KMS-11 (cell line): ENCODE measurements around the gene LRFN2.

Experiments
- H2AFZ ChIP-seq: fragments of 200-600 bp; sonication (generic); 2 replicates; pipeline ENCODE4 v1.6.1; 2016; ENCODE audit warnings: antibody characterized with exemption, mixed run types, low read depth
- H3K27ac ChIP-seq: fragments of 200-600 bp; sonication (generic); 2 replicates; pipeline ENCODE4 v1.6.1; 2016; ENCODE audit warnings: mild to moderate bottlenecking, mixed run types
- H3K27me3 ChIP-seq: fragments of 200-600 bp; sonication (generic); 2 replicates; pipeline ENCODE4 v1.6.1; 2017; ENCODE audit warnings: mild to moderate bottlenecking, low read depth, mixed run types, moderate library complexity; ENCODE audit not compliant: insufficient read depth
- H3K36me3 ChIP-seq: fragments of 200-600 bp; sonication (generic); 2 replicates; pipeline ENCODE4 v1.6.1; 2017; ENCODE audit warnings: mild to moderate bottlenecking, mixed run types; ENCODE audit not compliant: insufficient read depth
- H3K4me1 ChIP-seq: fragments of 200-600 bp; sonication (generic); 2 replicates; pipeline ENCODE4 v1.6.1; 2016; ENCODE audit warnings: mild to moderate bottlenecking, low read depth, mixed run types; ENCODE audit not compliant: poor library complexity, severe bottlenecking
- H3K4me2 ChIP-seq: fragments of 200-600 bp; sonication (generic); 2 replicates; pipeline ENCODE4 v1.7.0; 2016; ENCODE audit warnings: mild to moderate bottlenecking, mixed run types
- H3K4me3 ChIP-seq: fragments of 200-600 bp; sonication (generic); IDR thresholded peaks from 2 replicates; pipeline ENCODE4 v1.6.1; 2017; ENCODE audit warnings: low read depth, low read length, mixed read lengths; ENCODE audit not compliant: insufficient read depth
- H3K79me2 ChIP-seq: fragments of 200-600 bp; sonication (generic); 2 replicates; pipeline ENCODE4 v1.6.1; 2016; ENCODE audit warnings: low read depth, mixed run types; ENCODE audit not compliant: insufficient read depth
- H3K9ac ChIP-seq: fragments of 200-600 bp; sonication (generic); 2 replicates; pipeline ENCODE4 v1.6.1; 2016; ENCODE audit warnings: mild to moderate bottlenecking, mixed run types
- H4K20me1 ChIP-seq: fragments of 200-600 bp; sonication (generic); 2 replicates; pipeline ENCODE4 v1.6.1; 2016; ENCODE audit warnings: mild to moderate bottlenecking, mixed run types; ENCODE audit not compliant: insufficient read depth
- CTCF ChIP-seq: fragments of 200-600 bp; sonication (generic); conservative IDR thresholded peaks from 2 replicates; pipeline ENCODE4 v1.6.1; 2017; ENCODE audit warnings: low read depth, mild to moderate bottlenecking, antibody characterized with exemption, low read length, moderate library complexity, mixed read lengths

LRFN2 gene

DNA sequence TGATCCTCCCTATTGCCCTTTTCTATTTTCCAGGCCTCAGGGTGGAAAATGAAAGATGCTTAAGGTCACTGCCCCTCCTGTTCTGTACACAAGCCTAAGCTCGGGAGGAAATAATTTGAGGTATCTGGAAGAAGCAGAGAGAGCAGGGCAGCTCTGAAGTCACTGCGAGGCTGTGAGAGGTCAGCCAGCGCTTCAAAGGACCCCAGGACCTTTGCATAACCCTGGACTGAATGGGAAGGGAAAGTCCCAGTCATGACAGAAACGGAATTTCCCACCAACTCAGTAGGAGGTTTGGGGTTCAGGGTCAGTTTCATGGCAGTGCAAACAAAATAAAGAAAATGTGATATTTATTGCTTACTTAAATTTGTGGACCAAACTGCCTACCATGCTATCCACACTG lies 58.1 kb downstream of the LRFN2 start:
- Histone ChIP-seq H3K27me3 (no peaks in the 10 kb centered on the region), H3K36me3 (no peaks in the 10 kb centered on the region), H3K9ac (no peak overlapping the region), H3K4me1 (no peaks in the 10 kb centered on the region), H2AFZ (no peak overlapping the region), H4K20me1 (no peaks in the 10 kb centered on the region), H3K4me2 (no peak overlapping the region), H3K79me2 (no peaks in the 10 kb centered on the region), H3K4me3 (no peak overlapping the region), H3K27ac (no peak overlapping the region)
- no peak for TF ChIP-seq CTCF

DNA sequence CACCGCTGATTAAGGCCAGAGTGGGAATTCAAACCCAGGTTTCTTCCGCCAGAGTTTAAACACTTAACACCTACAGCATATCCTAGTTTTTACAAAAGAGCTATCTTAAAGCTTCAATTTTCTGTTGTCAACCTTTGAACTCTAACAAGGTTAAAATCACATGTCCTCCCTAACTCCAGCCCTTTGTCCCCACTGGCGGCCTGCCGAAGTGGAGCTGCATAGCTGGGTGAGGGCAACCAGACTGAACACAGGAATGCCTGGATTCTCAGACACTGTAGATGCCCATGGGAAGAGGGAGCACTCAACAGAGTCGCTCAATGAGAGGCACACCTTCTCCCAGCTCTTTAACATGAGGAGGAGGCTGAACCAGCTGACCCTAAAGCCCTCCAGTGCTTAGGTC lies 59.1 kb downstream of the LRFN2 start:
- Histone ChIP-seq H3K27me3 (no peaks in the 10 kb centered on the region), H3K36me3 (no peaks in the 10 kb centered on the region), H3K4me2 (no peak overlapping the region), H4K20me1 (no peaks in the 10 kb centered on the region), H3K4me3 (no peak overlapping the region), H3K4me1 (no peaks in the 10 kb centered on the region), H3K27ac (no peak overlapping the region), H3K79me2 (no peaks in the 10 kb centered on the region), H2AFZ (no peak overlapping the region), H3K9ac (no peak overlapping the region)
- TF ChIP-seq CTCF, result no peak

DNA sequence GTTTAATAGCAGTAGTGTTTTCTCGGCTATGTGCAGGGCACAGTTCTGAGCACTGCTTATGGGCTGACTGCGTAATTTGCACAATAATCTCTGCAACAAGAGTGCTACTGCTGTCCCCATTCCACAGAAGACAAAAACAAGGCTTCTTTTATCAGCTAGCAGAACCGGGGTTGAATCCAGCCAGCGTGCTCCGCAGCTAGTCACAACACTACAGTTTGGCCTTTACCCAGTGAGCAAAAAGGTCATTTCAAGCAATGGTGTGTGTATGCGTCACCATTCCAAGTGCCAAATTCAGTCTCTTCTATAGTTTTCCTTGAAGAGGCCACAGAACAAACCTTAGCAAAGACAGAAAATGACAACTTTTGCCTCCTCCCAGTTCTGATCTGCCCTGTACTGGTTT lies 61.1 kb downstream of the LRFN2 start:
- no peak for TF ChIP-seq CTCF
- no peaks in the 10 kb centered on the region for H3K4me1 ChIP-seq
- H3K4me3 ChIP-seq, result no peak overlapping the region
- H3K36me3 ChIP-seq, result no peaks in the 10 kb centered on the region
- no peak overlapping the region for H3K4me2 ChIP-seq
- H3K27ac ChIP-seq, result no peak overlapping the region
- H3K79me2 ChIP-seq, result no peaks in the 10 kb centered on the region
- H3K9ac ChIP-seq, result no peak overlapping the region
- H4K20me1 ChIP-seq, result no peaks in the 10 kb centered on the region
- H3K27me3 ChIP-seq, result no peaks in the 10 kb centered on the region
- H2AFZ ChIP-seq, result no peak overlapping the region

DNA sequence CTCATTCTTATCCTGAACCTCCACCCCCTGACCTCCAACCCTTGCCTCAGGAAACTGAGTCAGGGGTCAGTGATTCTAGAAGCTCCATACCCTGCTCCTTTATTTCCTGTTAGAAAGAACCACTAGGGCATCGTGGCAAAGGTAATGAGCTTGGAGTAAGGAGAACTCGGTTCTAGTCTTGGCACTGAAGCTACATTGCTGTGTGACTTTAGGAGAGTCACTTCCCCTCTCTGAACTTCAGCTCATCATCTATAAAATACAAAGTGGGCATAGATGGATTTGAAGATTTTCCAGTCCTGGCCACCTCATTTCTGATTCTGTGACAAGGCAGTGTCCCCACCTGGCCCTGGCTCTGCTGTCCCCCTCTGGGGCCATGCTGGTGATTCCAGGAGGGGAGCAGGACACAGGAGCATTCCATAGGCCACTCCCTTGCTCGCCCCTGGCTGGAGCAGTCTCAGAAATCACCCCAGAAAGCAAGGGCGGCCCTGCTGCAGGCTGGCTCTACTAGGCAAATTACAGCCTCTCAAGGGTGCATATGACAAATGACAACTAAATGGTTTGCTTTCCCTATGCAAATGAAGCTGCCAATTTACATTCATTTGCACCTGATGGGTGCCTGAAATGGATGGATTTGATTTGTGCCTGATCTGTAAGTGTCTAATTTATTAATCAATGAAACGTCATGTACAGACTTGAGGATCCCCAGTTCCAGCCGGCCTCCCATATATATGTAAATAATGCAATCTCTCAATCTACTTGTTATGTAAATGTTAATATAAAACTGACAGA lies 62.2 kb downstream of the LRFN2 start:
- no peaks in the 10 kb centered on the region for H4K20me1 ChIP-seq
- no peaks in the 10 kb centered on the region for H3K36me3 ChIP-seq
- no peak overlapping the region for H2AFZ ChIP-seq
- H3K27me3 ChIP-seq, result no peaks in the 10 kb centered on the region
- H3K27ac ChIP-seq, result no peak overlapping the region
- H3K9ac ChIP-seq, result no peak overlapping the region
- TF ChIP-seq CTCF, result no peak
- H3K4me3 ChIP-seq, result no peak overlapping the region
- no peak overlapping the region for H3K4me2 ChIP-seq
- H3K4me1 ChIP-seq, result no peaks in the 10 kb centered on the region
- no peaks in the 10 kb centered on the region for H3K79me2 ChIP-seq
